GM19239 (cell line): Measurements from ENCODE around the gene EYA4.

ENCODE experiments used
- DNase-seq: peaks from one replicate; pipeline ENCODE4 v3.0.0; 2011; ENCODE audit warnings: low spot score; ENCODE audit not compliant: insufficient read length
- FAIRE-seq: peaks from 2 replicates; lab custom pipeline; 2011; peaks lifted over from hg19 to GRCh38; lab: Jason Lieb, UNC

Gene EYA4

DNA sequence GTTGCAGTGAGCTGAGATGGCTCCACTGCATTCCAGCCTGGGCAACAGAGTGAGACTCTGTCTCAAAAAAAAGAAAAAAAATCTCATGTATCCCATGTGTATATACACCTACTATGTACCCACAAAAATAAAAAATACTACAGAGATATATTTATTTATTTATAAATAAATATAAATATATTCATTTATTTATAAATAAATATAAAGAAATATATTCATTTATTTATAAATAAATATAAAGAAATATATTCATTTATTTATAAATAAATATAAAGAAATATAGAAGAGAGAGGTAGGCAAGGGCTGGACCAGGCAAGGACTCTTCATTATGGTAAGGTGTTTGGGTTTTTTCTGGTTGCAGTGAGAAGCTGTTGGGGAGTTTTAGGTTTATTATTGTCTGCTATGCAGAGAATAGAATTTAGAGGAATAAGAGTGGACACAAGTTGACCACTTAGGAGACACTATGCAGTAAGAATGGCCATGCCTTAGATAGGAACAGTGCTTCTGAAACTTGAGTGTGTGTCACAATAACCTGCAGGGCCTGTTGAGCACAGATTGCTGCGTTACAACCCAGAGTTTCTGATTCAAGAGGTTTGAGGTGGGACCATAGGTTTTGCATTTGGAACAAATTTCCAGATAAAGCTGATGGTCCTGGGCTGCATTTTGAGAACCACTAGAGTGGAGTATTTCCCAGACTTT, 254.2 kb downstream of the EYA4 start:
- FAIRE-seq, result no peak
- DNase-seq, result no peak

DNA sequence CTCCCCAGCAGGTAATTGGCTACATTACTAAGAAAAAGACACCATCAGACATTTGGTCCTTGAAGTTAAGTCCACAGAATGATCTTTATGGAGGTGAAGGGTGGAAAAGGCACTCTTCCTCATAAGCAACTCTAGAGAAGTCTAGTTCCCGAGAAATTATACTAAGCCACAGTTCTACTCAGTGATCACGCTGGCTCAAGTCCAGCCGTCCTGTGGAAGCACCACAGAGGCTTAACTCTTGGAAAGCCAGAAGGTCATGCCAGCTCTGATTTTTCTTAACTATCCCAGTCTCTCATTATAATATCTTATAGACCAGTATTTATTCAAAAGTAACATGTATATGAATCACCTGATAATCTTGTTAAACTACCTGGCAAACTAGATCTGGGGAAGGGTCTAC, 258.5 kb downstream of the EYA4 start:
- no peak for FAIRE-seq
- DNase-seq, result no peak

DNA sequence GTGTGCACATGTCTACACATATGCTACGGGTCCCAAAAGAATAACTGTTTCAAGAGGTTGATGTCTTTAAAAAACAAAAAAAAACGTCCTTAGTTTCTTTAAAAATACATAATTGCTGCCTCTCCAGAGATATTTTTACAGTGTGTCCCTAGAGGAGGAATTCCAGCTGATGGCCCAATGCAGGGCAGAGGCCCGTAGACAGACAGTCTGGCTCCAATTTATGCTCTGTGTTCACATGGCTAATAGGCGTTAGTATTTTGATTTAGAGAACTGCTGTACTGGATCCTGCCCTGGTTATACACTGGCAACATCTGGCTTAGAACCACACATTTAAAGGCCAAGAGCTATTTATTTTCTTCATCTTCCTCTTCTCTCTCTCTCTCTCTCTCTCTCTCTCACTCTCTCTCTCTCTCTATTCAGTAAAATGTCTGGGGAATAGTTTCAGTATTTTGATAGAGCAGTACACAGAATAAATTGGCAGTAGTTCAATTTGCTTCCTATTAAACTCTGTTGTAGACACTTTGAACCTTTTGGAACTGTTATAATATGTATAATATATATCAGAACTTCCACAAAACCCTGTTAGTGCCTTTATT, 260.6 kb downstream of the EYA4 start:
- no peak for DNase-seq
- FAIRE-seq, result no peak

DNA sequence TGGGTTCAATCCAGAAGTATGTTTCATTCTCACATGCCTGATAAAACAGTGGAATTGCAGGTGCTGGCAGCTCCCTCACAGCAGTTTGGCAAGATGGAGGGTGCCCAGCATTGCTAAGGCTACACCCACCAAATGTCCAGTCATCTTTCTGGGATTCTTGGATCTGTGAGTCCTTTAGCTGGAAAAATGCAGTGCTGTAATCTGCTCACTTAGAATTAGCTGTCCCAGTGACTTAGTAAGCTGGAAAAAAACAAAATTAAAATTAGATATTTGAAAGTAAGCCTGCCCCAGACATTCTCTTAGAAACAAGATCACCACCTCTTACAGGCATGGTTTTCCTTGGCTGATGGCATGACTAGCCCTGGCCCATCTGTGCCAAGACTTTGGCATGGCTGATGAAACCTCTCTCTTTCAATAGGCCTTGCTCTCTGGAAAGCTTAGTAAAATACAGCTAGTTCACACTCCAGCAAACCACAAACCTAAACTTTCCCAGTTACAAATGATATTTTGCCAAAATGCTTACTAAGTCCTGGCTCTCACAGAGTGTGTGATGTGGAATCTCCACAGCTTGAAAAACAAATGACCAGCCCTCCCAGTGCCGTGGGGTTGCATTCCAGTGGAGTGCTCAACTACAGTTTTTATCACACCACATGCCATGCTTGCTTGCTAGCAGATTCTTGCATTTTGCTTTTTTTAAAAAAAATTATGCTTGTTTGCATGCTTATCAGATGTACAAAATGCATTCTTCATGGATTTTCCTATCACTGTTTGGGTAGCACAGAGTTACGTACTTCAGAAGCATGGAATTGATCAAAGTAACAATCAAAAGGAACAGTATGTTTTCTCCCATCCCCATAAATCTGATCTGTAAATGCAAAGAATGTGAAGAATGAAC, 261.5 kb downstream of the EYA4 start:
- no peak for DNase-seq
- FAIRE-seq, result no peak

DNA sequence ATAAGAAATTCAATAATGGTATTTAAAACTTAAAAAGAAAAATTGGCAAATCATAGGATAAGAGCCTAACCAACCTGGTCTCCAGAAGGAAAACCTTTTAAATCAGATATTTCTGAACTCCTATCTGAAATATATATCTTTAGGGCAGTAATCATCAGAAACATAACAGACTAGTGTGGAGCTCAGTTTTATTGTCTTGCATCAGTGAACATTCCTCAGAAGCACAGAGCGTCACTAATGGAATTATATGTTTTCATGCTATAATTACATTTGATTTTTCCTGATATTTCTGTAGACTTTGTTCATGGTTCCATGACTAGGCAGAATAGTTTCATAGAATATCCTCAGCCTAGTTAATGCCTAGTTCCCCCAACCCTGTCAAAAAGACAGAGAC, 262.2 kb downstream of the EYA4 start:
- DNase-seq (no peak), FAIRE-seq (no peak)

DNA sequence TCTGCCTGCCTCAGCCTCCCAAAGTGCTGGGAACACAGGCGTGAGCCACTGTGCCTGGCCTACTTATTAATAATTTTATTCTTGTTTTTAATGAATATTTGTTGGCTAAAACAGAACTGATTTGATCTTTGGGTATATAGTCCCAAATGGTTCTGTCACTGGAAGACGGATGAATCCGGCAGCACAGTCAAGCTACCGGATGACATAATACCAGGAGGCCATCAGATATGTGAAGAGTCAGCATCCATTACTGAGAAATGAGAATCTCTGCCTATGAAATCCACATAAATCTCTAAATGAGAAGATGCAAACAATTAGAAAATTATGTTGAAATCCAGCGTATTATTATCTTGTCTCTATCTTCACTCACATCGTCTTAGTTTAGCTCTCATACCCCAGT, 263.0 kb downstream of the EYA4 start:
- DNase-seq (no peak), FAIRE-seq (no peak)

DNA sequence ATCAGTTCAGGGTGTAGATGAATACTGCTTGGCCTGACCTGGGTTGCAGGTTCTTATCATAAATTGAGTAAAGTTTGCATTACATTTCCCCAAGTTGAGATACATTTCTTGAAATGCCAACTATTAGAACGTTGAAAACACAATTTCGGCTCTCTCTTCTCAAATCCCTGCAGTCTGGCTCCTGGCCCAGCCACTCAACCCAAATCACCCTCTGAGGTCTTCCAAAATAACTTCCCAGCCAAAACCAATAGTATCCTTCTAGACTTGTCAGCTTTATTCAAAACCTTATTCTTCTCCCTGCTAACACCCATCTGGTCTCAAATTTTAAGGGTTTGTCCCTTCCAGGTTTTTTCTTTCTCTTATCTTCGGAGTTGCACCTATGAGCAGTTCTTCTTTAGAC, 263.6 kb downstream of the EYA4 start:
- DNase-seq (no peak), FAIRE-seq (no peak)

DNA sequence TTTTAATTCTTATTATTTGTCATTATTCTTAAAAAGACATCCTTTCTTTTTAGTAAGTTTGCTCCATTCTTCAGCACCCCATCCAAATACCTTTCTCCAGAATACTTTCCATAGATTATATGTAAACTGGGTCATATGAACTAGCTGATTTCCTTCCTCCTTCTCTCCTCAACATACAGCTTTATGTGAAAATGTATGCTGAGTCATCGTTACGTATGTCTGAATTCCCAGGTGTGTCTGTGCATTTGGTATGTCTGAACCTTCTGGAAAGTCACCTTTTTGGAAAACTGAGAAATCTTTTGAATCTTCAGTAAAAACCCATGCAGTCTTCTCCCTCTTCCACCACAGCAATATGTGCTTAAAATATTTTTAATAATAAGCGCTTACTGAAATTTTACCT, 264.5 kb downstream of the EYA4 start:
- no peak for FAIRE-seq

DNA sequence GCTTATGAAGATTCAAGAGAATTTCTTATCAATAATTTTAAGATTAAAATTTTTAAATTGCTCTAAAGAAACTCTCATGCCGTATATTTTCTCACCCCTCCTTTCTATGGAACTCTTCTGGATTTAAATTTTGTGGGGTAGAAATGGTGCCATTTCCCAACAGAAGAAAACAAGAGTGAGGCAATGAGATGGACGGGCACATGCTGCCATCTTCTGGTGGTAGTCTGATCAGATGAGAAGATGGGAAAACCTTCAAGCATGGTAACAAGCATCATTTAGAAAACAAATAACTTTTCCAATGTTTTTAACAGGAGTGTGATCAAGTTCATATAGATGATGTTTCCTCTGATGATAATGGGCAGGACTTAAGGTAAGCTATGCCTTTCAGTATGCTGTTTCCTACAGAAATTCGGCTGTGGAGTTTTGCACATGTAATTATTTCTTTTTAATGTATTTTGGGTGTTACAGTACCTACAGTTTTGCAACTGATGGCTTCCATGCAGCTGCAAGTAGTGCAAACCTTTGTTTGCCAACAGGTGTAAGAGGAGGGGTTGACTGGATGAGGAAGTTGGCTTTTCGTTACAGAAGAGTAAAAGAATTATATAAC, 271.4 kb downstream of the EYA4 start:
- FAIRE-seq, result peak; percentile 11
- no peak for DNase-seq

More for the DNA sequence above, 264.5 kb downstream of the EYA4 start:
- DNase-seq, result no peak

DNA sequence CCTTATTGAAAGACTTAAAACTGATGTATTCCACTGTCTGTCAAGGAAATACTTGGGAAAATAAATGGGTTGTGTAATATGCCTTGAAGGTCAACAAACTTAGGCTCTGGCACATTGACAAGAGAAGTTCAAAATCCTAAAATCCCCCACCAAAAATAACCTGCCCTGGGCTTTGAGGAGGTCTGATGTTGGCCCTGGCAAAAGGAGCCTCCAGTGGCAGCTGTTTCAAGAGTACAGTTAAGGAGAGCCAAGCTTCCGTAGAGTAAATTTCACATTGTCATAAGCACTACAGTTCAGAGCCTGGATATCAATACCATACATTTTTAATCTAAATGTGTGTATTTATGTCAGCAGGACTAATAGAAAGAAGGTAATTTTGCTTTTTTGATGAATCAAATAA, 282.7 kb downstream of the EYA4 start:
- FAIRE-seq (no peak), DNase-seq (no peak)

DNA sequence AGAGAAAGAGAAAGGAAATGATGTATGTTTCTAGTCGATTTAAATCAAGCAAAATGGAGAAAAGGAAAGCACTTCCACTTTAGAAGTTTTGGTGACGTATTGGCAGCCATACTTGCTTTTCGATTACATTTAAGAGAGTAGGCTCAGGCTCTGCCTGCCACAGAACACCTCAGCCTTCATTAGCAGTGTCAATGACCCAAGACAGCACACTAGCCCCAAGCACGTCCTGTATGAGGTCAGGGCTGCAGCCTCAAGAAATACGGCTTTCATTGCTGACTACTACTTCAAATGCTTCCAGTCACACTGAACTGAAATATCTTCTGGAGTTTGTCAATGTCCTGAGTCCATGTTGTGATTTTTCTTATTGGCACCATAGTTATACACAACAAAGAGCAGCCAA, 285.3 kb downstream of the EYA4 start:
- no peak for DNase-seq
- FAIRE-seq, result no peak

DNA sequence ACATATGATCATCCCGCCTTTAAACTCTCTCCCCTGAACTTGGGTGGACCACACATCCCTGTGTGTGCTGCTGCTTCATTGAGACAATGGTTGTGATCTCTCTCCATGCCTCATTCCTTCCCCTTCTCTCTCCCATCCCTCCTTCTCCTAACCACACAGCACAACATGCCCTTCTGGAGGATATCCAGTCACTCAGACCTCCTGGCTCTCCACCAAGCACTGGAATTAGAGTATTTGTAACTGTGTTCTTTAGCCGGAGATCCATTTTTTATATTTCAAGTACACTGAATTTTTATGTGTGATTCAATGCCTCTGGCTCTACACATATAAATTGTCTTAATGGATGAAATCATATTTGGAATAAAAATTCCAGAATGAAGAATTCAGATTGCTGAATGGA, 287.4 kb downstream of the EYA4 start:
- FAIRE-seq, result no peak
- no peak for DNase-seq

DNA sequence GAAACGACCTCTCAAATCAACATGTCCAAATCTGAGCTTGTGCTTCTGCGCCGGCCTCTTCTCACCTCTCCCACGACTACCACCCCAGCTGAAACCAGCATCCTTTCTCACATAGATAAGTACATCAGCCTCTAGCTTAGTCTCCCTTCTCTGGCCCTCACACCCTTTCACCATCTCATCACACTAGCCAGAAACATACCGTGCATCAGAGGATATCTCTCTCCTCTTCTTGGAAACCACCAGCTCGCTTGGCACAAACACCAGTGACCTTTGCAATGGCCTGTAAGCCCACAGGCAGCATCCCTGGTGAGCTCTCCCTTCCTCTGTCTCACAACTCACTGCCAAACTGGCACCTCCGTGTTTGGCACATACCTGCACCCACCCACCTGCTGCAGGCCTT, 291.8 kb downstream of the EYA4 start:
- FAIRE-seq (no peak), DNase-seq (no peak)

DNA sequence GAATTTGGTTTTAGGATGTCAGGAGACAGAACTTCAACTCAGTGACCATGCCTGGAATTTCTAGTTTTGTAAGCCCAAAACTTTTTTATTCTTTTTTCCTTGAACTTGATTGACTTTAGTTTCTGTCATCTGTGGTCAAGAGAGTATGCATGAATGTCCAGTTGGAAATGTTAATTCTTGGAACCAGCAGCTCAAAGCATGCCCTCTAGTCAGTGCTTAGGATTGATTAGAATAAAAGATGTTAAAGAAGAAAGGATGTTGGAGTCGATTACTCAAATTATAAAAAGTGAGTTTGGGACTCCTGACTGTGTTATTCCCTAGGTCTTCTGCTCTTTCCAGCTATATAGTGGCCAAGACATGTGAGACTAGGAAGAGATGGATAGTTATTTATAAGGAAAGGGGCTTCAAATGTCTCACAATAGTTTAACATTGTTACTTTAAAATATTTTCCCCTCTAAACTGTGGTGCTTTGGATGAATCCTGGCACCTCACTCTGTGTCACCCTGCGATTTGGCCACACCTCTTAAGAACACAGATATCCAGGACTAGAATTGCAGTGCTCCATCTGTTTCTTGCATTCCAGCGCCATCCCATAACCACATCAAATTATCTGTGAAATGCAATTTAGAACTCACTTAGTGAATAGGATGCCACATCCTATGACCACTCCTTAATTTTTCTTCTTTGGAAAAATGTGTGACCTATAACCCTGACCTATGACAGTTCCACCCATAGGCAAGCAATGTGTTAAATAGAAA, 298.5 kb downstream of the EYA4 start:
- FAIRE-seq (no peak), DNase-seq (no peak)

DNA sequence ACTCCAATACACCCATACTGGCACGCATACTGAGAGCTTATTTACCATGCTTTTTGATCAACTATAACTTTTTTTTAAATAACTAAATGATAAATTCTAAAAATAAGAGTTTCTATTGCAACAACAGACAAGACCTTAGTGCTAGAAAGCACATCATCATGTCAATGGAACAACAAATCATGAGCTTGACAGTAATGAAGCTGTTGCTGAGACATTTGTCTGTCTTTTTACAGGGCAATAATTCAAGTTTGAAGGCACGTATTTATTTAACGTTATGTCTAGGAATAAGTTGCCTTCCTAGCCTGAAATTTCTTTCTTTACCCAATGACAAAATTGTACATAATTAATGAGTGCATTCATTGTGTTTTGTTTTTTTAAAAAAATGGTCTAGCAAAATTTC, 299.2 kb downstream of the EYA4 start:
- no peak for FAIRE-seq
- no peak for DNase-seq

DNA sequence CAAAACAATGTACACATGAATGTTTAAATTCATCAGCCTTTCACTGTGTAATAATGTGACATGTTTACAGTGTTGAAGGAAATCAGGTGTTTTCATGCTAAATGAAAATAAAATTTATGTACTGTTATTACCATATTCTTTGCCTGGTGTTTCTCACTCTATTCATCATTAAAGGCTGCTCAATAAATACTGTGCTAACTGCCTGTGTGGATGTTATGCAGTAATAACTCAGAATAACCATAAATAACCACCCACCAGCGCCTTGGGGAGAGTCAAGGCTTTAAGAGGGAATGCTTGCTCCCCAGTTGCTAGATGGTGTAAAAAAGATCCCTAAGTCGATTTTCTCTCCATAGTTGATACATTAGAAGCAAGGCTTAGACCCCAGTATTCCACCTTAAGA, 299.9 kb downstream of the EYA4 start:
- FAIRE-seq (no peak), DNase-seq (no peak)

DNA sequence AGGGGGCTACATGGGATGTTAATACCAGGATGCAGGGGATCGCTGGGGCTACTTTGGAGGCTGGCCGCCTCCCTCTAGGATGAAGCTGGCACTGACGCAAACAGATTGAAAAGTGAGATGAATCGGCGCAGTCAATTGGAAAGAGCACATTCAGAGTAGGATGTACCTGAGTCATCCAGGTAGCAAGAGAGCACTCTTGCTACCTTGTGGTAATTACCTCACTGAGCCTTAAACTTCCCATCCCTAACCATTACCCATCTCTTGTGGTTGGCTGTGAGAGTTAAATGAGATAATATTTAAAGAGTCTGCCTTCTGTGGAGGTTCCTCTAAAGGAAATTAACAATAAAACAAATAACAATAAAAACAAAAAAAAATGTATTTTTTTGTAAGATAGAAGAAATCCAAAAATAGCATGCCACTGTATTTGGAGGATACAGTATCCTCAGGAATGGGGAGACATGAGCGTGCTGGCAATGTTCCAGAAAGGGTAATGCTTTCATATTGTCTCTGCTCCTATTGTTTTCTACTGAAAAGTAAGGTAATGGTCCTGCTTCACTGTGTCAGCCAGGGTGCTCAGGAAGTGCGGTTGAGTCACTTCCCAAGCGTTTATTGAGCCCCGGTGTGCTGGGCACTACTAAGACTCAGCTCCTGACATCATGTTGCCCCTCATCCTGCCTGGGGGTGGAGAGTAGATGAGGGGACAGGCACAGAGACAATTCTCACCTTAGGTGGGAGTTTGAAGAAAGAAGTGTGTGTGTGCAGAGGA, 301.1 kb downstream of the EYA4 start:
- no peak for DNase-seq
- FAIRE-seq, result no peak

DNA sequence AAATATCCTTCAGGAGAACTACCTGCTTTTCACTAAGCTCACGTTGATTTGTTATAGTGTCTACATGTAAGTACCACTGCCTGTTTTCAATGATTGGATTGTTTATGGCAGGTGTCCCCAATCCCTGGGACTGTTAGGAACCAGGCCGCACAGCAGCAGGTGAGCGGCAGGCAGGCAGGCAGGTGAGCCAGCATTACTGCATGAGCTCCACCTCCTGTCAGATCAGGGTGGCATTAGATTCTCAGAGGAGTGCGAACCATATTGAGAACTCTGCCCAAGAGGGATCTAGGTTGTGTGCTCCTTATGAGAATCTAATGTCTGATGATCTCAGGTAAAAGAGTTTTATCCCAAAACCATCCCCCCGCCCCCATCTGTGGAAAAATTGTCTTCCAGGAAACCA, 303.3 kb downstream of the EYA4 start:
- no peak for DNase-seq
- no peak for FAIRE-seq

DNA sequence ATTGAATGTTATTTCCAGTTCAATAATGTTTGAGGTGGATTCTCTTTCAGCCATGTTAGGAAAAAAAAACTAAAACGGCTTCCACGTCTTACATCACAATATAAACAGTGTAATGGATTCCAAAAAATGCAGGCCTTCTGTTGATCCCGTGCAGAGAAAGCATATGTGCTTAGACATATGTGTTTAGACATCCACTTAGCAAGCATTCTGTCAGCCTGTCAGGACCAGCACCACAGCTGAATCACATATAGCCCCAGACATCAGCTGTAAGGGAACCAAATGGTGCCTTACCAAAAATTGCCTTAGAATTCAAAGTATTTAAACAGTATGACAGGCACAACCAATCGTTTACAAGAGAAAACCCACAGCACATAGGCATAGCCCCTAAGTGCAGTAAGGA, 304.9 kb downstream of the EYA4 start:
- no peak for FAIRE-seq
- DNase-seq, result no peak

DNA sequence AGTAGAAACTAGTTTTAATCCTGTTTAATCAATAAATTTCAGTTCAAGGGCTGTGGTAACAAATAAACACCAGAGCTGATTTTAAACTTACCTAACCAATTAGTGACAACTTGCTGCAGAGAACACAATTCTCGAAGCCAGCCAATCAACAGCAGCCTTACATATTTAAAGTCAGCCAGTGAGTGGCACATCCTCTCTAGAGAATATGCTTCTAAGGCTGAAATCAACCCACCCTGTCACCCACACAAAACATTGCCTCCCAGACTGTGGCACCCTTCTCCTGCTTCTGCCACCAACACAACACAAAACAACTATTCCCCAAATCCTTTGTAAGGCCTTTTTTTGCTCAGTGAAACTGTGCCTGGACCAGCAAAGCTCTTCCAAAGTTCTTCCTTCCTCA, 306.0 kb downstream of the EYA4 start:
- FAIRE-seq, result no peak
- DNase-seq, result no peak
